Esophagus mucosa (tissue), 1 donor: ENCODE results near the gene SYNE4. TPM values are rescaled to one million over a fixed set of nuclear protein-coding genes. Genes with fewer than 3 reads are reported as not detected.

Experiments
- ATAC-seq: fragments of 200-7000 bp; cut with Tn5 transposase; one replicate; pipeline ENCODE4 v1.9.1; 2020
- total RNA-seq: library from RNA; stranded (reverse); gene quantifications from one replicate; pipeline ENCODE4 v1.2.4, GENCODE V29; 2023
- donor health status: DM: yes; HTN: yes; CAD: no.

SYNE4 gene
- total RNA-seq, 1 donor from 2014 or later: 0.88 TPM

- no peak for ATAC-seq
Observed at GRCh38 chr19:36025541-36025940, 16.9 kb upstream of the SYNE4 start.

DNA sequence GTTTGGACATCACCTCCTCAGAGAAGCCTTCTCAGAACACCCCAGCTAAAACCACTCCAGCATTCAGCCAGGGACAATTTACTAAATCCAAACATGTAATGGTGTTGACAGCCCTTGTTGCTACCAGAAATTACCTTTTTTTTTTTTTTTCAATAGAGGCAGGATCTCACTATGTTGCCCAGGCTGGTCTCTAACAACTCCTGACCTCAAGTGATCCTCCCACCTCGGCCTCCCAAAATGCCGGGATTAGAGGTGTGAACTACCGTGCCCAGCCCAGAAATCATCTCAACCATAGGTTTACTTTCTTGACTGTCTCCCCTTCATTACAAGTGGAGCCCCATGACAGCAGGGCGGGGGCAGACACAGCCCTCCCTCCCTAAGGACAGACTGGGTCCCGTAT is 14.8 kb upstream of the SYNE4 start:
- no peak for ATAC-seq

DNA sequence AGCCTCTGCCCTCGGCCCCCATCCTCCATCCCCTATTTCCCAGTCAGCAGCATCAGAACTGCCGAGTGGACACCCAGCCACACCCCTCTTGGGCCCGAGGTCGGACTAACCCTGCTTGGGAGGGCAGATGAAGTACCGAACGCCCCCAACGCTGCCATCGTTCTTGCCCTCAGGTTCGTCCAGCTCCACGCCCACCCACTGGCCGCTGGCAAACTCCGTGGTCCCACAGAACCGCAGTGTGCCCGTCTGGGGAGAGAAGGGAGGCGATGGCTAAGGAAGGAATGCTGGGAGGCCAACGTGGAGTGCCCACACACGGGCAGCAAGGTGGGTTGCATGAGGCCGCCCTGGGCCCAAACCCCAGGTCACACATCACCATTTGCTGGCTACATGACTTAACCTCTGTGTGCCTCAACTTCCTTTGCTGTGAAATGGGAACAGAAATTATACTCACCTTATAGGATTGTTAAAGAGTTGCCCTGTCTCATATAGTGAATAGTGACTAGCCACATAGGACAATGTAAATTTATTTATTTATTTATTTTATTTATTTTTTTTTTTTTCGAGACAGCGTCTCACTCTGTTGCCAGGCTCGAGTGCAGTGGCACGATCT is 10.6 kb upstream of the SYNE4 start:
- ATAC-seq: no peak

- peak; percentile 99 for ATAC-seq
Observed at GRCh38 chr19:36014012-36014924, 5.7 kb upstream of the SYNE4 start, which contains the start of gene ALKBH6. ALKBH6 (minus strand) TSS chr19:36014213; CDS start chr19:36013397, 816 bp downstream.

DNA sequence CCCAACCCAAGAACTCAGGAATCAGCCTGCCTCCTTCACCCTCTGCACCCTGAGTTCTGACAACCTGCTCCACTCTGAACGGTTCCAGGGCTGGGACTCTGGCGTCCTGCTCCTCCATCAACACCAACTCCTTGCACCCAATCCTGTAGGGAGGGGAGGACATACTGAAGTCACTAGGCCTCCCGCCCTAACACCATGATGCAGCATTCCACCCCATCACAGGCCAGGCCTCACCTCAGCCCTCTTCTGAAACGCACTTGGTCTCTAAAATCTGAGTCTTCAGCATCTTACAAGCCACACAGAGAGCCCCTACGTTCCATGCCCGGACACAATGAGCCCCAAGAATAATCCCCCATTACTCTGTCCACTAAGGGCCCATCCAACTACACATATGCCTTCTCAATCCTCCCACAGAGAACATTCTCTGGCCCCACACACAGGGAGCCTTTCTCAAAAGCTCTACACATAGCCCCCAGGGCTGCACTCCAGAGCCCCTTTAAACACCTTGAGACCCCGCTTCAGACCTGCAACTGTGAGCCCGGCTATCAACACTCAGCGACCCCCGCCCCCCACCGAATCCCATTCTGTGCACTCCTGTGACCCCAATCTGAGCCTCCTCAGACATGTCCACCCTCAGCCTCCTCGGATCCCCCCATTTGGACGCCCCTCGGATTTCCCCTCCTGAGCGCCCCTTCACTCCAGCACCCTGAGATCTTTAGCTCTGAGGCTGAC is 4.8 kb upstream of the SYNE4 start:
- no peak for ATAC-seq

DNA sequence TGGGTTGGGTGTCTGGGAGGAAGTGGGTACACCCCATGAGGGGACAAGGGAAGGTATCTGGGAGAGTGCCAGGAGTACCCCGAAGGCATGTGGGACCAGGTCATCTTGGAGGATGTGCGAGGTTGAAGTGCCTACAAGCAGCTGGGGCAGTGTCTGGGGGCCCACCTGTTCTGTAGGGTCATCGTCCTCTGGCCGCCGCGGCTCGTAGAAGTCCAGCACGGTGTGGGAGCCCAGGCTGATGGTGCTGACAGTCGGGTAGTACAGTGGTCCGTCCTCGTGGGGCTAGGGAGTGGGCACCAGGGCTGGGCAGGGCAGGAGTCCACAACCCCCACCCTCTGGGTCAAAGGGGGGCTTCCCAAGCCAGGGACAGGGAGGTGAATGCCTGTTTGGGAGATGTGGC is 1.8 kb upstream of the SYNE4 start:
- no peak for ATAC-seq

DNA sequence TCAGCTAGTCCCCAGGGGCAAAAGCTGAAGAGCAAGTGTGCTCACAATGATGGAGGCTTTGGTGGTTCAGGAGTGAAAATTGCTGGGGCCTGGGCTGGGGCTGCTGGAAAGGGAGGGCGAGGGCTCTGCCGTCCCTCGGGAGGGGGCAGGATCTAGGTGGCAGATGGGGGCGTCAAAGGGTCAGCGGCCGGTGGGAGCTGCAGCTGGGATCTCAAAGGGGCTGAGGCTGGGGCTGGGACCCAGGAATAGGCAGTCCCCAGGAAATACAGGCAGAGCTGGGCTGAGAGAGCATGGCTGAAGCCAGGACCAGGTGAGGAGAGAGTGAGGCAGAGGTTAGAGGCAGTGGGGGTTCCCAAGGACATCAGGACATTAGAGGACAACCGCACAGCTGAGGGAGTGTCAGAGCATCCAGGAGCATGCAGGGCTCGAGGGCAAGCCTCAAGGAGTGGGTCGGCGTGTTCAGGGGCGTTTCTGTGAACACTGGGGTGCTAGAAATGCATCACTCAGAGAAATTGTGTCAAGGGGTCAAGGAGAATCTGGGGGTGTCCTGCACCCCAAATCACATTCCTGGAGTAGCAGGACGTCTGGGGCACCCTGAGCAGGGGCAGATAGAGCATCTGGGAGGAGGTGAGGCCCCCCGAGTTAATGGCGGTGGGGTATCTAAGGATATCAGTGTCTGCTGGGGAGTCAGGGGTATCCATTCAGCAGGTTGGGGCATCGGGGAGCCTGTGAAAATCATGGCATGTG is 1.2 kb upstream of the SYNE4 start:
- ATAC-seq: no peak

DNA sequence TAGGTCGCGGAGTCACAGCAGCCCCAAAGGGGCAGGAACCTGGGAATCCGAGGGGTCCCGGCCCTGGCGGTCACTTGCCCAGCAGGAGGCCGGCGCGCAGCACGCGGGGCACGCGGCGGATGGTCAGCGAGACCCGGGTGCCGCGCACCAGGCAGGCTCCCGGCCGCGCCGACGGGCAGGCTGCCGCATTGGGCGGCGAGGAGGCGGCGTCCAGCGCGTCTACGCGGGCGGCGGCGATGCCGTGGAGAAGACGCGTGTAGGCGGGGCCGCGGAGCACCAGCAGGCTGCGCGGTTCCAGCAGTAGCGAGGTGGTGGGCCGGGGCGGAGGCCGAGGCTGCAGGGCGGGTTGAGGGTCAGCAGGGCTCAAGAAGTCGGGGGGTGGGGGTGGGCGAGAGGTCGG is 607 bp upstream of the SYNE4 start:
- ATAC-seq: peak; percentile 37

DNA sequence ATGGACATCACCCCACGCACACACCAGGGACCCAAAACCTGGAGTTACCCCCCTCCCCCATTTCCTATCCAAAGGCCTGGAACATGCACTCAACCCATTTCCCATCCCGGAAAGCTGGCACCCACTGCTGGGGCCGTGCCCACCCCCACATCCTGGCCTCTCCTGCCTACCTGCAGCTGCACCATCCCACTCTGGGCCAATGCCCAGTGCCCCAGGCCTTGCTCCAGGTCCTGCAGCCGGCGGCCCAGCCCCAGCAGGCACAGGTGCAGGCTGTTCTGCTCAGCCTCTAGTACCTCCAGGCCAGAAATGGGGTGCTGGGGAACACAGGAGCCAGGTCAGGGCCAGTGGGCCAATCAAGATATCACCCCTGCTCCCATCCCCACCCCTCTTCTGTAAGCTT is 1.7 kb downstream of the SYNE4 start:
- ATAC-seq: no peak

DNA sequence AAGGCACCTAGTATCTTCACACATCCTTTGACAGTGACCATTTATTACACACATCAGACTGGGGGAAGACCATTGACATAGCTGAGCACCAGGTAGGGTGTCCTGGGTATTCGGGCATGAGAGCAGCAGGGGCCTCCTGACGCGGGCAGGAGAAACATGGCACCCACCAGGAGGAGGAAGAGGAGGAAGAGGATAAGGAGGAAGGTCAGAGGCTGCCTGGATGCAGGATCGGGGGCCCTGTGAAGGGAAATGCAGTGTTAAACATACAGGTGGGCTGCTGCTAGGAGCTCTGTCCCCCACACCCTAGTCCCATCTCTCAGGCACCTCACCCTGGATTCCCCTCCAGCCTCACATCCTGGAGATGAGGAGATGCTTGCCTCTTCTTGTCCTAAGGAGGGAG is 5.3 kb downstream of the SYNE4 start:
- no peak for ATAC-seq

GRCh38 chr19:36001605-36002004 is 7.0 kb downstream of the SYNE4 start:
- no peak for ATAC-seq

GRCh38 chr19:35996777-35997176 is 11.8 kb downstream of the SYNE4 start:
- ATAC-seq: no peak

GRCh38 chr19:35995048-35995993 is 13.3 kb downstream of the SYNE4 start, which contains the start of gene SDHAF1:
SDHAF1 (plus strand) TSS chr19:35995188; CDS start chr19:35995275, 87 bp downstream.
- ATAC-seq: peak; percentile 91

DNA sequence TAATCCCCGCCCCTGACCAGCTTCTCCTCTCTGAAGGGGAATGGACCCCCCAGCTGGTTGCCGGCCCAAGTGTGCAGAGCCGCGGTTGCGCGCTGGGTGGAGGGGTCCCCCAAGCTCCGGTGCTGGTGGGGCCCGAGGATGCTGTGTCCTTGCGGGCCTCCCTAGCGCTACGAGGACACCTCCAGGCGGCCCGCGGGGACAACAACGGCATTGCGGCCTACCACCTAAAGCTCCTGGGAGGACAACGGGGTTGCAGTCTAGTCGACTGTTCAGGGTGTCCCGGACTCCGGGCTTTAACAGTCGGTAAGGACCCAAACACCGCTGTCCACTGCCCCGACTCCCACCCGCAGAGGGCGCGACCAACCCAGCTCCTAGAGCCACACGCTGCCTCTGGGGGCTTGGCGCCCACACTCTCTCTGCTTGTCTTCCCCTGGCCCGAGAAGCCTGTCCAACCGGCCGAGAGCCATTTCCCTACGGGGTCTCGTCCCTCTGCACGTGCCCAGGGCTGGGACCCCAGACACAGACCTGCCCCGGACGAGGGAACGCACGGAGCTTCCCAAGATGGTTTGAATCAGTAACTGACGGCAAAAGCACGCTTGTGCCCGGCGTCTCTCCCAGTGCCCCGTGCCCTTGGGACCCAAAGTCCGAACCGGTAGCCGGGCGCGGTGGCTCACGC is 14.6 kb downstream of the SYNE4 start:
- ATAC-seq: no peak

GRCh38 chr19:35992907-35993765 is 15.5 kb downstream of the SYNE4 start:
- ATAC-seq: no peak

DNA sequence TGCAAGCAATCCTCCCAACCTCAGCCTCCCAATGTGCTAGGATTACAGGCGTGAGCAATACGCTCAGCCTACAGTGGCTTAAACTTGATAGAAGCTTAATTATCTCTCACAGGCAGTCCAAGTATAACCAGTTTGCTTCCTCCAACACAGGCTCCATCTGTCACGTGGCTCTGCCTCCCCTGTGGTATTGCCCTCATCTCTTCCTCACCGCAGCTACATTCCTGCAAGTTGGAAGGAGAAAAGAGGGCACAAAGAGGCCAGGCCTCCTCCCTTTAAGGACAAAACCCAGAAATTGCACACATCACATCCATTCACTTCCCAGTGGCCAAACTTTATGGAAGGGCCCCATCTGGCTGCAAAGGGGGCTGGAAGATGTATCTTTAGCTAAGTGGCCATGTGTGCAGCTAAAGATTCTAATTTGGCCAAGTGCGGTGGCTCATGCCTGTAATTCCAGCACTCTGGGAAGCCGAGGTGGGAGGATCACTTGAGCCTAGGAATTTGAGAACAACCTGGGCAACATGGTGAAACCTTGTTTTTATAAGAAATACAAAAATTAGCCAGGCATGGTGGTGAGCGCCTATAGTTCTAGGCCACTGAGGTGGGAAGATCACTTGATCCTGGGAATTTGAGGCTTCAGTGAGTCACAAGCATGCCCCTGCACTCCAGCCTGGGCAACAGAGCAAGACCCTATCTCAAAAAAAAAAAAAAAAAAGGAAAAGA is 16.7 kb downstream of the SYNE4 start:
- no peak for ATAC-seq

GRCh38 chr19:35990771-35991730 is 17.6 kb downstream of the SYNE4 start:
- ATAC-seq: no peak

DNA sequence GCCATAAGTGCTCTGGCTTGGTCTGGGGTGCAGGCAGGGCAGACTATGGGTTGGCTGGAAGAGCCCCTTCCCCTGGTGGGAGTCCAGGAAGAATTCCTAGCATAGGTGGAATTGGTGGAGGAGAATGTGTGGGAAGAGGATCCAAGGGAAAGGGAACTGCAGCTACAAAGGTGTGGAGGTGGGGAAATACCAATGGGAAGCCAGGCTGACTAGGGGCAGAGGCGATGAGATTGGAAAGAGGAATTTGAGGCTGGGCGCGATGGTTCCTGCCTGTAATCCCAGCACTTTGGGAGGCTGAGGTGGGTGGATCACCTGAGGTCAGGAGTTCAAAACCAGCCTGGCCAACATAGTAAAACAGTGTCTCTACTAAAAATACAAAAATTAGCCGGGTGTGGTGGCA is 18.5 kb downstream of the SYNE4 start:
- no peak for ATAC-seq
